Lung (tissue), 12 donors: Measurements from ENCODE around the gene KCNJ6. TPM values are rescaled to one million over a fixed set of nuclear protein-coding genes. Genes with fewer than 3 reads are reported as not detected.
A peak's percentile ranks its signal among the peaks of the same experiment; 100 is the strongest.

Experiments used
- ATAC-seq: fragments of 200-7000 bp; cut with Tn5 transposase; one replicate; pipeline ENCODE4 v1.9.1; 2020; ENCODE audit warnings: moderate number of reproducible peaks; ENCODE audit not compliant: insufficient read depth, low FRiP score
- DNase-seq, 3 donors: peaks; one replicate each; pipeline ENCODE4 v3.0.0-alpha.2; 2013 to 2017
- H3K27ac ChIP-seq, 2 donors: one replicate each; pipeline ENCODE4 v1.5.1; 2013; ENCODE audit warnings: mild to moderate bottlenecking in 2 of 2, moderate library complexity in 2 of 2, control low read depth in 1 of 2, inconsistent platforms in 1 of 2, low read depth in 1 of 2, low read length in 1 of 2
- H3K27me3 ChIP-seq, 3 donors: one replicate each; pipeline ENCODE4 v1.5.1; 2013; ENCODE audit warnings: low read length in 2 of 3; ENCODE audit not compliant: control insufficient read depth in 3 of 3, insufficient read depth in 3 of 3
- H3K36me3 ChIP-seq, 4 donors: one replicate each; pipeline ENCODE4 v1.5.1; 2013; ENCODE audit warnings: low read length in 4 of 4, mild to moderate bottlenecking in 1 of 4, moderate library complexity in 1 of 4; ENCODE audit not compliant: control insufficient read depth in 4 of 4, insufficient read depth in 4 of 4
- H3K4me1 ChIP-seq, 5 donors: one replicate each; pipeline ENCODE4 v1.5.1; 2013; ENCODE audit warnings: low read length in 5 of 5, mild to moderate bottlenecking in 2 of 5, moderate library complexity in 1 of 5; ENCODE audit not compliant: control insufficient read depth in 5 of 5, insufficient read depth in 5 of 5
- H3K4me3 ChIP-seq: one replicate; pipeline ENCODE4 v1.5.1; 2013; ENCODE audit warnings: mild to moderate bottlenecking, control low read depth, moderate library complexity
- H3K9ac ChIP-seq, 2 donors: one replicate each; pipeline ENCODE4 v1.5.1; 2013; ENCODE audit warnings: low read length in 2 of 2, control low read depth in 1 of 2; ENCODE audit not compliant: insufficient read depth in 1 of 2
- H3K9me3 ChIP-seq, 4 donors: one replicate each; pipeline ENCODE4 v1.5.1; 2013; ENCODE audit warnings: low read length in 3 of 4, mild to moderate bottlenecking in 1 of 4, moderate library complexity in 1 of 4; ENCODE audit not compliant: control insufficient read depth in 4 of 4, insufficient read depth in 3 of 4
- WGBS, 2 donors: extraction: QIAGEN DNeasy Blood & Tissue Kit; methylation state at CpG; one replicate each; pipeline ENCODE4 v1.1.7; 2013; 5-methylcytosine and 5-hydroxymethylcytosine counted together
- polyA plus RNA-seq, 2 donors: library from polyadenylated mRNA; stranded (reverse); fragments of 200-250 nt; gene quantifications; one replicate each; pipeline ENCODE4 v1.2.1, GENCODE V29; 2013
- total RNA-seq, 2 donors: library from RNA; depleted of rRNA in 1 of 2; stranded (reverse); fragments of >200 nt in 1 of 2; gene quantifications; one replicate each; pipeline ENCODE4 v1.2.1, GENCODE V29; 2014 to 2021
- TF ChIP-seq, protein P1 (sequence below): IDR thresholded peaks from 2 replicates; pipeline ENCODE4 v1.5.1; 2012; ENCODE audit warnings: mild to moderate bottlenecking; ENCODE audit errors: control extremely low read depth, extremely low read depth
- donor health status: control.
- donor health status: control.
- donor health status: Bipolar disorder and iron deficiency.
- donor health status: healthy.
- donor health status: DM: yes; HTN: yes; CAD: no.

KCNJ6 gene
- total and polyA plus RNA-seq, 4 donors = 0.01 to 0.31 (median 0.03) TPM

GRCh38 chr21:37842163-37842919 lies 73.9 kb downstream of the KCNJ6 start:
- H3K36me3 ChIP-seq = no peaks in the 10 kb centered on the region
- ATAC-seq (no peak), DNase-seq (peak in 2 of 3 donors; percentile 6 to 35)
- H3K27ac ChIP-seq = peak overlapping the region in 1 of 2 donors; percentile 23
- H3K27me3 ChIP-seq = no peaks in the 10 kb centered on the region
- H3K9ac ChIP-seq = no peak overlapping the region
- TF ChIP-seq, protein P1, sequence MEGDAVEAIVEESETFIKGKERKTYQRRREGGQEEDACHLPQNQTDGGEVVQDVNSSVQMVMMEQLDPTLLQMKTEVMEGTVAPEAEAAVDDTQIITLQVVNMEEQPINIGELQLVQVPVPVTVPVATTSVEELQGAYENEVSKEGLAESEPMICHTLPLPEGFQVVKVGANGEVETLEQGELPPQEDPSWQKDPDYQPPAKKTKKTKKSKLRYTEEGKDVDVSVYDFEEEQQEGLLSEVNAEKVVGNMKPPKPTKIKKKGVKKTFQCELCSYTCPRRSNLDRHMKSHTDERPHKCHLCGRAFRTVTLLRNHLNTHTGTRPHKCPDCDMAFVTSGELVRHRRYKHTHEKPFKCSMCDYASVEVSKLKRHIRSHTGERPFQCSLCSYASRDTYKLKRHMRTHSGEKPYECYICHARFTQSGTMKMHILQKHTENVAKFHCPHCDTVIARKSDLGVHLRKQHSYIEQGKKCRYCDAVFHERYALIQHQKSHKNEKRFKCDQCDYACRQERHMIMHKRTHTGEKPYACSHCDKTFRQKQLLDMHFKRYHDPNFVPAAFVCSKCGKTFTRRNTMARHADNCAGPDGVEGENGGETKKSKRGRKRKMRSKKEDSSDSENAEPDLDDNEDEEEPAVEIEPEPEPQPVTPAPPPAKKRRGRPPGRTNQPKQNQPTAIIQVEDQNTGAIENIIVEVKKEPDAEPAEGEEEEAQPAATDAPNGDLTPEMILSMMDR = no peak
- WGBS, 2 donors = 57 to 83% methylated on average over 14 of the region's 14 CpGs
- H3K4me1 ChIP-seq = peaks cover 0 to 15% (median 2%) of the 10 kb centered on the region in 5 donors
- H3K4me3 ChIP-seq = no peak overlapping the region
- H3K9me3 ChIP-seq = peaks cover 0 to 2% (median 0%) of the 10 kb centered on the region in 4 donors

DNA sequence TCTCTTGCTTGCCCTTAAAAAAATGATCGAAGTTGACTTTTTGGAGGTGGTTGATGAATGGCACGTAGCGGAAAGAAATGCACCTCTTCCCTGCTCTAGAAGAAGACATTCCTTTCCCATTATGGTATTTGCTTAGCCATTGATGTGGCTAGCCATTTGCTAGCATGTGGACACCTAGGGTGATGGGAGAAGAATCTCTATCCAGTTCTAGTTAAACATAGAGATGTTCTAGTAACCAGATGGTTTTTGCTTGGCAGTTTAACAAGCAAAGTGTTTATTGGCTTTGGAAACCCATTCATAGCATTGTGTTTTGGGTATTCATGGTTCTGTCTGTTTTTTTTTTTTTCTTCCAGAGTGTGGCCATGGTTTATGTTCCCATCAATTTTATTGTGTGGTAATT lies 78.9 kb downstream of the KCNJ6 start:
- Histone ChIP-seq H3K9ac (no peak overlapping the region), H3K4me1 (peaks cover 0 to 5% (median 0%) of the 10 kb centered on the region in 5 donors), H3K36me3 (no peaks in the 10 kb centered on the region), H3K27me3 (no peaks in the 10 kb centered on the region), H3K4me3 (no peak overlapping the region), H3K9me3 (no peaks in the 10 kb centered on the region), H3K27ac (no peak overlapping the region)
- 93 to 98% methylated on average over 3 of the region's 3 CpGs for WGBS, 2 donors
- TF ChIP-seq, protein P1 = no peak
- no peak for ATAC-seq
- no peak for DNase-seq

GRCh38 chr21:37835481-37835880 lies 80.8 kb downstream of the KCNJ6 start:
- H3K4me3 ChIP-seq = no peak overlapping the region
- H3K27me3 ChIP-seq = no peaks in the 10 kb centered on the region
- H3K9me3 ChIP-seq = no peaks in the 10 kb centered on the region
- ATAC-seq = no peak
- no peak overlapping the region for H3K27ac ChIP-seq
- H3K4me1 ChIP-seq = peaks cover 0 to 5% (median 0%) of the 10 kb centered on the region in 5 donors
- WGBS, 2 donors = 82 to 94% methylated on average over 3 of the region's 3 CpGs
- DNase-seq = no peak
- TF ChIP-seq, protein P1 = no peak
- H3K9ac ChIP-seq = no peak overlapping the region
- H3K36me3 ChIP-seq = no peaks in the 10 kb centered on the region
